Mucosa of rectum (tissue), 2 donors: Measurements from ENCODE around the gene CYP27B1.
A peak's percentile ranks its signal among the peaks of the same experiment; 100 is the strongest.

Experiments used
- H3K27ac ChIP-seq, 2 donors: one replicate each; pipeline ENCODE4 v1.7.0; 2013; ENCODE audit warnings: inconsistent platforms in 2 of 2, low read depth in 2 of 2, low read length in 2 of 2
- H3K27me3 ChIP-seq, 2 donors: one replicate each; pipeline ENCODE4 v1.7.0; 2013; ENCODE audit warnings: low read length in 2 of 2; ENCODE audit not compliant: control insufficient read depth in 2 of 2, insufficient read depth in 2 of 2
- H3K36me3 ChIP-seq, 2 donors: one replicate each; pipeline ENCODE4 v1.7.0; 2013; ENCODE audit warnings: low read length in 2 of 2; ENCODE audit not compliant: control insufficient read depth in 2 of 2, insufficient read depth in 2 of 2
- H3K4me1 ChIP-seq, 2 donors: one replicate each; pipeline ENCODE4 v1.7.0; 2013; ENCODE audit warnings: low read length in 2 of 2, mild to moderate bottlenecking in 1 of 2; ENCODE audit not compliant: control insufficient read depth in 2 of 2, insufficient read depth in 2 of 2
- H3K4me3 ChIP-seq, 2 donors: one replicate each; pipeline ENCODE4 v1.7.0; 2013; ENCODE audit warnings: low read length in 2 of 2
- H3K9ac ChIP-seq, 2 donors: one replicate each; pipeline ENCODE4 v1.7.0; 2013; ENCODE audit warnings: low read length in 2 of 2, low read depth in 1 of 2, mild to moderate bottlenecking in 1 of 2
- H3K9me3 ChIP-seq, 2 donors: one replicate each; pipeline ENCODE4 v1.7.0; 2013; ENCODE audit warnings: low read length in 2 of 2; ENCODE audit not compliant: control insufficient read depth in 2 of 2
- donor health status: healthy.
- donor health status: Normal muscosa, but diverticular disease.

Gene CYP27B1

GRCh38 chr12:57751788-57752667 is 14.8 kb downstream of the CYP27B1 start, which contains the start of gene CDK4:
Gene CDK4, minus strand, starts transcription at chr12:57752310. Its CDS starts 593 bp downstream, at chr12:57751717.
- no peaks in the 10 kb centered on the region for H3K27me3 ChIP-seq
- peak within 1 kb of the TSS; percentile 85 to 86 for H3K27ac ChIP-seq
- peaks cover 40% of the 10 kb centered on the region in 2 donors for H3K4me1 ChIP-seq
- no peaks in the 10 kb centered on the region for H3K9me3 ChIP-seq
- peaks cover 22 to 26% of the 10 kb centered on the region in 2 donors for H3K36me3 ChIP-seq
- H3K4me3 ChIP-seq, result peak within 1 kb of the TSS; percentile 83 to 89
- H3K9ac ChIP-seq, result peak within 1 kb of the TSS; percentile 88 to 89

- H3K4me1 ChIP-seq, result peaks cover 35 to 36% of the 10 kb centered on the region in 2 donors
- peak overlapping the region; percentile 83 to 89 for H3K4me3 ChIP-seq
- H3K9me3 ChIP-seq, result no peaks in the 10 kb centered on the region
- peak overlapping the region; percentile 88 to 89 for H3K9ac ChIP-seq
- H3K36me3 ChIP-seq, result peaks cover 26 to 29% of the 10 kb centered on the region in 2 donors
- H3K27ac ChIP-seq, result peak overlapping the region; percentile 85 to 86
- H3K27me3 ChIP-seq, result no peaks in the 10 kb centered on the region
These were observed 15.5 kb downstream of the CYP27B1 start for GRCh38 chr12:57751432-57751787.

- Histone ChIP-seq H3K27me3 (no peaks in the 10 kb centered on the region), H3K27ac (no peak overlapping the region), H3K9ac (peak overlapping the region; percentile 88 to 89), H3K9me3 (no peaks in the 10 kb centered on the region), H3K4me3 (peak overlapping the region in 1 of 2 donors; percentile 89), H3K4me1 (peaks cover 31 to 32% of the 10 kb centered on the region in 2 donors), H3K36me3 (peaks cover 26 to 29% of the 10 kb centered on the region in 2 donors)
These were observed 16.1 kb downstream of the CYP27B1 start for GRCh38 chr12:57750561-57751431.

- H3K27ac ChIP-seq, result no peak overlapping the region
- H3K9me3 ChIP-seq, result no peaks in the 10 kb centered on the region
- peaks cover 33 to 34% of the 10 kb centered on the region in 2 donors for H3K4me1 ChIP-seq
- H3K4me3 ChIP-seq, result no peak overlapping the region
- H3K9ac ChIP-seq, result no peak overlapping the region
- no peaks in the 10 kb centered on the region for H3K27me3 ChIP-seq
- H3K36me3 ChIP-seq, result peaks cover 26 to 29% of the 10 kb centered on the region in 2 donors
These were observed 17.8 kb downstream of the CYP27B1 start for GRCh38 chr12:57749061-57749460.

GRCh38 chr12:57746025-57746424 is 20.9 kb downstream of the CYP27B1 start:
- peaks cover 15 to 16% of the 10 kb centered on the region in 2 donors for H3K4me1 ChIP-seq
- no peaks in the 10 kb centered on the region for H3K9me3 ChIP-seq
- peak overlapping the region; percentile 81 to 98 for H3K4me3 ChIP-seq
- peaks cover 0 to 12% of the 10 kb centered on the region in 2 donors for H3K27me3 ChIP-seq
- peaks cover 26 to 29% of the 10 kb centered on the region in 2 donors for H3K36me3 ChIP-seq
- H3K27ac ChIP-seq, result no peak overlapping the region
- H3K9ac ChIP-seq, result no peak overlapping the region

GRCh38 chr12:57745485-57745881 is 21.4 kb downstream of the CYP27B1 start:
- peaks cover 23 to 26% of the 10 kb centered on the region in 2 donors for H3K36me3 ChIP-seq

GRCh38 chr12:57744777-57745484 is 21.9 kb downstream of the CYP27B1 start, which contains the start of gene TSPAN31:
Gene TSPAN31, plus strand, starts transcription at chr12:57745039. Its CDS starts 116 bp downstream, at chr12:57745155.
- peak within 1 kb of the TSS; percentile 91 to 93 for H3K27ac ChIP-seq
- peaks cover 14 to 16% of the 10 kb centered on the region in 2 donors for H3K4me1 ChIP-seq
- H3K36me3 ChIP-seq, result peaks cover 20 to 26% of the 10 kb centered on the region in 2 donors
- peaks cover 0 to 17% of the 10 kb centered on the region in 2 donors for H3K27me3 ChIP-seq
- no peaks in the 10 kb centered on the region for H3K9me3 ChIP-seq
- H3K4me3 ChIP-seq, result peak within 1 kb of the TSS; percentile 81 to 98
- peak within 1 kb of the TSS; percentile 92 to 100 for H3K9ac ChIP-seq

More at GRCh38 chr12:57745485-57745881, 21.4 kb downstream of the CYP27B1 start:
- H3K9ac ChIP-seq, result peak overlapping the region; percentile 92 to 100
- peaks cover 14 to 16% of the 10 kb centered on the region in 2 donors for H3K4me1 ChIP-seq
- H3K27ac ChIP-seq, result peak overlapping the region; percentile 91 to 93
- H3K27me3 ChIP-seq, result peaks cover 0 to 17% of the 10 kb centered on the region in 2 donors
- H3K4me3 ChIP-seq, result peak overlapping the region; percentile 81 to 98
- no peaks in the 10 kb centered on the region for H3K9me3 ChIP-seq

GRCh38 chr12:57744194-57744776 is 22.6 kb downstream of the CYP27B1 start:
- peak overlapping the region; percentile 91 to 93 for H3K27ac ChIP-seq
- H3K4me1 ChIP-seq, result peaks cover 14 to 16% of the 10 kb centered on the region in 2 donors
- no peaks in the 10 kb centered on the region for H3K9me3 ChIP-seq
- H3K9ac ChIP-seq, result peak overlapping the region; percentile 92 to 100
- peaks cover 19 to 20% of the 10 kb centered on the region in 2 donors for H3K36me3 ChIP-seq
- H3K27me3 ChIP-seq, result peaks cover 3 to 23% of the 10 kb centered on the region in 2 donors
- peak overlapping the region; percentile 81 to 98 for H3K4me3 ChIP-seq

GRCh38 chr12:57743769-57744168 is 23.1 kb downstream of the CYP27B1 start:
- Histone ChIP-seq H3K27ac (no peak overlapping the region), H3K27me3 (peaks cover 6 to 28% of the 10 kb centered on the region in 2 donors), H3K4me3 (peak overlapping the region in 1 of 2 donors; percentile 98)

More at GRCh38 chr12:57743769-57744168, 23.1 kb downstream of the CYP27B1 start:
- no peak overlapping the region for H3K9ac ChIP-seq
- peaks cover 14 to 15% of the 10 kb centered on the region in 2 donors for H3K36me3 ChIP-seq
- H3K9me3 ChIP-seq, result no peaks in the 10 kb centered on the region
- H3K4me1 ChIP-seq, result peaks cover 14 to 16% of the 10 kb centered on the region in 2 donors
